ENCODE data around the gene CAPN5. TPM values are rescaled to one million over a fixed set of nuclear protein-coding genes. Genes with fewer than 3 reads are reported as not detected.

The CAPN5 gene
- total and polyA plus RNA-seq, 2 of the 8 experiments (the other 6 are each of a cell fraction or from before 2014, with no cell fraction given) = 21.5 to 22.4 TPM

DNA sequence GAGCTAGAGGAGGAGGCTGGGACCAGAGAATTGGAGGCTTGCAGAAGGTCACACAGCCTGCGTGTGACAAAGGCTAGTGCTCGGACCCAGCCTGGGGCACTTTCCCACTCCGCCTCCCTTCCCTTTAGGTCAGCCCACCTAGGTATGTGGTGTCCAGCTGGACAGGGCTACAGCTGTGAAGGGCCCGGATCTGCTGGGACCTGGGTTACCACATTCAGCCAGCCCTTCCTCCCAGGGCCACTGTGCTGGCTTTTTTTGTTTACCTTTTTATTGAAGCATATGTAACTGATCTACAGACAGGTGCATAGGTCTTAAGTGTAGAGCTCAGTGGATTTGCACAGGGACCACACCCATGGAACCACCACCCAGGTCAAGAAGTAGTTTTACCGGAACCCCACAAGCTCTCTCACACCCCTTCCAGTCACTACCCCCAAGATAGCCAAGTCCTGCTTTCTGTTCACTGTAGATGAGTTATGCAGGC lies 8.7 kb downstream of the CAPN5 start:
- Histone ChIP-seq H3K36me3 (ENCODE audit: control insufficient read depth in 2 of 4, insufficient read depth in 4 of 4, low read length in 3 of 4) (no peaks in the 10 kb centered on the region), H4K8ac (ENCODE audit: extremely low read depth, insufficient read depth, low read length) (no peak overlapping the region), H3K4me2 (ENCODE audit: insufficient read depth in 1 of 2, low read depth in 2 of 2, low read length in 2 of 2) (no peak overlapping the region), H3K4ac (replicated peaks; ENCODE audit: insufficient read length, low read depth, low read length) (no peak overlapping the region), H4K91ac (replicated peaks; ENCODE audit: insufficient read length, low read length) (no peak overlapping the region), H3K23me2 (ENCODE audit: low read depth, low read length) (no peaks in the 10 kb centered on the region), H4K20me1 (replicated peaks in 1 of 2; ENCODE audit: control insufficient read depth in 1 of 2, insufficient read depth in 2 of 2, low read length in 2 of 2) (peaks cover 0 to 2% of the 10 kb centered on the region in 2 experiments), H2AK5ac (ENCODE audit: low read depth, low read length) (no peak overlapping the region), H2BK12ac (ENCODE audit: low read depth, low read length) (no peak overlapping the region), H2BK15ac (ENCODE audit: low read length) (no peak overlapping the region), H3K23ac (ENCODE audit: insufficient read length) (no peak overlapping the region), H3K56ac (replicated peaks; ENCODE audit: insufficient read length, low read depth, low read length) (no peak overlapping the region), H2BK120ac (replicated peaks; ENCODE audit: low read depth, low read length) (no peak overlapping the region), H3K79me2 (ENCODE audit: control insufficient read depth in 1 of 2, insufficient read depth in 2 of 2, low read length in 2 of 2) (no peaks in the 10 kb centered on the region), H3K27me3 (replicated peaks in 1 of 4; ENCODE audit: control insufficient read depth in 3 of 4, extremely low read depth in 1 of 4, insufficient read depth in 3 of 4, low read length in 3 of 4) (no peaks in the 10 kb centered on the region), H3K18ac (ENCODE audit: extremely low read depth, low read length) (no peak overlapping the region), H3K4me1 (replicated peaks in 1 of 4; ENCODE audit: control insufficient read depth in 3 of 4, insufficient read depth in 4 of 4, low read length in 3 of 4) (peaks cover 0 to 4% (median 0%) of the 10 kb centered on the region in 4 experiments; a peak in 1 of 7 replicates), H2AFZ (ENCODE audit: low read length) (no peak overlapping the region), H3K27ac (ENCODE audit: low read depth, low read length) (no peak overlapping the region), H2BK5ac (ENCODE audit: low read depth, low read length) (no peak overlapping the region), H3K14ac (ENCODE audit: insufficient read length) (no peak overlapping the region), H3K9me3 (ENCODE audit: insufficient read depth in 2 of 2, low read depth in 1 of 2, low read length in 1 of 2) (no peaks in the 10 kb centered on the region), H4K5ac (ENCODE audit: insufficient read length, low read depth, low read length) (no peak overlapping the region), H3K9ac (replicated peaks in 1 of 4; ENCODE audit: extremely low read depth in 1 of 4, low read depth in 3 of 4, low read length in 3 of 4) (no peak overlapping the region), H2BK20ac (ENCODE audit: low read length) (no peak overlapping the region), H3K4me3 (ENCODE audit: extremely low read depth in 1 of 4, insufficient read depth in 2 of 4, low read depth in 3 of 4, low read length in 4 of 4) (no peak overlapping the region), H3K79me1 (ENCODE audit: low read depth, low read length) (no peaks in the 10 kb centered on the region; the same call in 1 of the 2 replicates)
- FAIRE-seq (no peak), DNase-seq (ENCODE audit: low read depth in 1 of 2, low spot score in 2 of 2) (no peak)
- 85% methylated on average over 4 of the region's 5 CpGs; no CpG with 5 or more reads in 1 of the 2 experiments for WGBS, 2 experiments (ENCODE audit: extremely low coverage in 1 of 2, insufficient coverage in 1 of 2, insufficient read length in 1 of 2, insufficient replicate concordance in 2 of 2, low coverage in 1 of 2, low lambda C conversion rate in 2 of 2, missing lambda C conversion rate in 1 of 2)
- CTCF ChIA-PET (ENCODE audit: partially characterized antibody) = interaction anchor here (0.8 to 4.5 kb wide), 7 partner anchors 9 to 341 kb away, joined by 3 to 63 read pairs (median 6); partner anchors contain the start of genes CAPN5 and MYO7A
- POLR2A ChIA-PET (ENCODE audit: partially characterized antibody) = interaction anchor here (0.7 kb wide), 1 partner anchor 9 kb away, joined by 3 read pairs; the partner anchor contains the start of gene CAPN5
- TF ChIP-seq CEBPB (IDR thresholded peaks at IDR 0.05; ENCODE audit: low read depth, low read length) = no peak
- TF ChIP-seq EGR1 (IDR thresholded peaks at IDR 0.05; ENCODE audit: borderline replicate concordance, low read depth, low read length) = no peak
